EH (cell line): ENCODE data around the gene MGRN1.
A peak's percentile ranks its signal among the peaks of the same experiment; 100 is the strongest.

Source experiments
- DNase-seq: peaks from one replicate; pipeline ENCODE4 v3.0.0-alpha.2; 2015; ENCODE audit warnings: low read depth

The MGRN1 gene

DNA sequence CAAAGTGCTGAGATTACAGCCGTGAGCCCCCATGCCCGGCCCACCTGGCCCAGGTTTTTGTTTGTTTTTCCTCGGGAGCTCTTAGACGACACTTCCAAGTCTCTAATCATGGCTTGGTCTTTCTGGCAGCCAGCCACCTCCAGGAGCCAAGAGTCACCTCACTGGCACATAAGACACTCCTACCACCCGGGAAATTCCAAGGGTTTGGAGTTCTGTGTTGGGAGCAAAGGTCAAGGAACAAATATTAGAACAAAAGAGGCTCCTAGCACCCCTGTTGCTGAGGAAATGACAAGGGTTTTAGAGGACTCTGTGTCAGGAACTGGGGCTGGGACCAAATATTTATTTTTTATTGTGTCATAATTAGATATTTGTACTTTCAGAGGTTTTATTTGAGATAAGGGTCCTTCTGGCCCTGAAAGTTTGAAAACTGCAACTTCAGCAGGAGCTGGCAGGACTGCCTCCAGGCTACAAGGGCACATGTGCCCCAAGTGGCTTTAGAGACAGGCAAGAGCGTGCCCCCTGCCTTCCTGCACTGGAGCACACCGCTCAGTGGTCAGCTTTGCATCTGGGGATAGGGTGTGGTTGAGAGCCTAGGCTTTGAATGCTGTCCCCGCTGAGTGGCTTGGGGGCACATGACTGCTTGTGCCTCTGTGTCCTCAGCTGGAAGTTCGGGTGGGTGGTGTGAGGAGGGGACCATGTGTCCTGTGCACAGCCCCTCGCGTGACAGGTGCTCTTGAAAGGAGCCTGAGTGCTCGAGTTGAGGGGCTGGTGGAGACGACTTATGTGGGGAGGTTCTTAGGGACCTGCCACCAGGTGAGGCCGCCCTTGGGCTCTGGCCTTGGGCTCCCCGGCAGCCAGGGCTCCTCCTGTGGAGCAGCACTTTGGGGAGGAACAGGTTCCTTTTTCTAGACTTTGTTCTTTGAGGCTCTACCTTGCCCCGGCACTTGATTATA lies 29.7 kb downstream of the MGRN1 start:
- no peak for DNase-seq

DNA sequence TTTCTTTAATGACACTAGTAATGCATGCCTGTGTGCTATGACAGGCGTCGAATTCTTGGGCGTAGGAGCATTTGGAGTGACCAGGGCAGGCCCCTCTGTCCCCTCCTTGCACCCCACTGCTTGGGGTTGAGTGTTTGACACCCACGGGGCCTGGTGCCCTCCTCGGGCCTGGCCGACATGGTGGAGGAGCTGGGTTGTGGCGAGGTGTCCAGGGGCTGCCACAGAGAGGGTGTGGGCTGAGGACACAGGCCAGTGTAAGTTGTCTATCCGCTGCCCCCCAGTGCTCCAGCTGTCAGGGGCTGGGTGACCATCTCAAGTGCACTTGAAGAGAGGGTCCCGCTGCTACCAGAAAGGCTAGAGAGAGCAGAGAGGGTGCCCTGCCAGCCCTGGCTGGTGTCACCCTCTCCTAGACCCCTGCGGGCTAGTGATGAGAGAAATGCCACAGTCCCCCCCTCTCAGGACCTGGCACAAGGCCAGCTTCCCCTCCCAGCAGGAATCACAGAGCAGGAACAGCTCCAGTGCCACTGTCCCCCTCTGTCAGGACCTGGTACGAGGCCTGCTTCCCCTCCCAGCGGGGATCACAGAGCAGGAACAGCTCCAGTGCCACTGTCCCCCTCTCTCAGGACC lies 30.5 kb downstream of the MGRN1 start:
- DNase-seq: no peak

GRCh38 chr16:4655801-4656200 lies 31.2 kb downstream of the MGRN1 start:
- DNase-seq: no peak

- DNase-seq: no peak
Measured at GRCh38 chr16:4656221-4656620, 31.6 kb downstream of the MGRN1 start.

GRCh38 chr16:4656695-4657686 lies 32.4 kb downstream of the MGRN1 start:
- no peak for DNase-seq

- no peak for DNase-seq
Measured at GRCh38 chr16:4659363-4660353, 35.0 kb downstream of the MGRN1 start.

DNA sequence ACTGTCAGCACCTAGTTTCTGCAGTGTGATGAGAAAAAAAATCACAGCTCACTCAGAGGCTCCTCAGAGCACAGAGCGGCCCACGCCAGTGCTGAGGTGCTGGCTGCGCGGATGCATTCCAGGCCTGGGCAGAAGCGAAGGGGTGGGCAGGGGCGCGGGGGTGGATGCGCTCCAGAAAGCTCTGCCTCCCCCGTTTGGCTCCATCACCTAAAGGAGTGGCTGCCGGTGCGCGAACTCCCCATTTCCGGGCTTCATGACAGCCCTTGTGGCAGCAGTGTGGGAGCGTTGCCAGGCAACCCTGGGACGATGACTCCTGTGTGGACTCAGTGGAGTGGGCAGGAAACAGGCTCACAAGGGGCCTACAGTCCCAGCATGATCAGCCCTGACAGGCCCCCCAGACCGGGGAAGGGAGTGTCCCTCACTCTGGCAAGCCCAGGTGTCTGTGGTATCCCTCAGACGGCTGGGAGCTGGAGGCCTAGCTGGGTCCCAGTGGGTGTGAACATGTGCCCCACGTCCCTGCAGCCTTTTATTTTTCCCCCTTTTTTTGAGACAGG lies 35.9 kb downstream of the MGRN1 start:
- peak; percentile 50 for DNase-seq

GRCh38 chr16:4661661-4662060 lies 37.0 kb downstream of the MGRN1 start:
- DNase-seq: no peak

DNA sequence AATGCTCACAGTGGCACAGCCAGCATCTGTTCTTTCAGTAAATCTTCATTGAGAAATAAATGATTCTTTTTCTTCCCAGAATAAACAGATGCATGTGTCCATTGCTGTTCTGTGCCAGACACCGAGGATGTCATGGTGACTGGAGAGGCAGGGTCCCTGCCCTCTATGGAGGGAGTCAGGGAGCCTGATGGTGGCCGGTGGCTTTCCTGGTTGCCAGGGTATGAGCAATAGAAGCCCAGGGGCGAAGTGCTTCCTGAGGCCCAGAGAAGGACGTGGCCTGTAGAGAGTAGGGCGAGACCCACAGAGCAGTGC lies 38.8 kb downstream of the MGRN1 start:
- DNase-seq: peak; percentile 5

DNA sequence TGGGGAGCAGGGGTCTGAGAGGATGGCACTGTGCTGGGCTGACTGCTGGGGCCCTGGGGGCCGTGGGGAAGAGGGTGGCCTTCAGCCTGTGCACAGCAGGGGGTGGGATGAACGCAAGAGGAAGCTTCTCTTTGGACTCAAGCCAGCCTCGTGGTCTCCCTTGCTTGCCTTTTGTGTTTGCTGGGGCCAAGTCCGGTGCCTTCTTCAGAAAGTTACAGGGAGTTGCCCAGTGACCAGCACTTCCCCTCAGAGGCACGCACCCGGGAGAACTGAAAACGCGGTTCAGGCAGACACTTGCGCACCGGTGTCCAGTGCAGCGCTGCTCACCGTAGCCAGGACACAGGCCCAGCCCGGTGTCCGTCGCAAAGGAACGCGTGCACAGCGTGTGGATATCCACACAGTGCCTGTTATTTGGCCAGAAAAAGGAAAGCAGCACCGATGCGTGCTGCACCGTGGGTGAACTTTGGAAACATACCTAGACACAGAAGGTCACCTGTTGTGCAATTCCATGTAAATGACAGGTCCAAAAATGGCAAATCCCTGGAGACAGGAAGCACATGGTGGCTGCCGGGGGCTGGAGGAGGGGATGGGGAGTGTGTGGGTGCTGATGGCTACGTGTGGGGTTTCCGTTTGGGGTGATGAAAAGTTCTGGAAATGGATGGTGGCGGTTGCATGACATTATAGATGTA lies 39.3 kb downstream of the MGRN1 start:
- DNase-seq: peak; percentile 15

DNA sequence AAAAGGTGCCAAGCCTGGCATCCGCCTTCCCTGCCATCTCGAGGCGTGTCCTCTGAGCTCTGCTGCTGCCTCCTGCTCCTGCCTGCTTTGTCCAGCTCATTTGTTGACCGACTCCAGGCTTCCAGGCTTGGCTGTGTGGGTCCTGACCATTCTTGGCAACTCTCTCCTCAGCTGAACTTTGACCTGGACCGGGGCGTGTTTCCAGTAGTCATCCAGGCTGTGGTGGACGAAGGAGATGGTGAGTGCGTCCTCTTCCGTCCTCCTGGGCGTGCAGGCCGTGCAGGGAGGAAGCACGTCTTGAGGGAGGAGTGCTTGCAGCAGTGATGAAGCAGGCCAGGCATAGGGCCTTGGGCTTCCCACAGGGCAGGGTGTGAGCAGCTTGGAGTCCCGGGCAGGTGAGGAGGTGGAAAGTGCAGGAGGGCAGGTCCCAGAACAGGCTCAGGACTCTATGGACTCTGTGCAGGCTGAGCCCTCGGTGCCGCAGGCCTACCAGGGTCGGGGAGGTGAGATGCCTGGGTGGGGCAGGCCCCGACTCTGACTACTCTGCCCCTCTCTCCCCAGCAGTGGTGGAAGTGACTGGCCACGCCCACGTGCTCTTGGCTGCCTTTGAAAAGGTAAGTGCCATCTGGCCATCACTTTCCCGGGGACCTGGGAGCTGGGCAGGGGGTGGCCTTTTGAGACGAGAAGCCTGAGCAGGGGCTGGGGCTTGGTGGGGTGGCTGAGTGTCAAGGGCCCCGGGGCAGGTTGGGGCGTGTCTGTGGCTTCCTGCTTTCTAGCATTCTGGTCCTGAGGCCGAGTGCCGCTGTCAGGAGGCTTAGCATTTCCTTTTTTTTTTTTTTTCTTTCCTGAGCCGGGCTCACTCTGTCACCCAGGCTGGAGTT lies 40.2 kb downstream of the MGRN1 start:
- no peak for DNase-seq

- DNase-seq: no peak
Measured at GRCh38 chr16:4666537-4667202, 42.0 kb downstream of the MGRN1 start.

DNA sequence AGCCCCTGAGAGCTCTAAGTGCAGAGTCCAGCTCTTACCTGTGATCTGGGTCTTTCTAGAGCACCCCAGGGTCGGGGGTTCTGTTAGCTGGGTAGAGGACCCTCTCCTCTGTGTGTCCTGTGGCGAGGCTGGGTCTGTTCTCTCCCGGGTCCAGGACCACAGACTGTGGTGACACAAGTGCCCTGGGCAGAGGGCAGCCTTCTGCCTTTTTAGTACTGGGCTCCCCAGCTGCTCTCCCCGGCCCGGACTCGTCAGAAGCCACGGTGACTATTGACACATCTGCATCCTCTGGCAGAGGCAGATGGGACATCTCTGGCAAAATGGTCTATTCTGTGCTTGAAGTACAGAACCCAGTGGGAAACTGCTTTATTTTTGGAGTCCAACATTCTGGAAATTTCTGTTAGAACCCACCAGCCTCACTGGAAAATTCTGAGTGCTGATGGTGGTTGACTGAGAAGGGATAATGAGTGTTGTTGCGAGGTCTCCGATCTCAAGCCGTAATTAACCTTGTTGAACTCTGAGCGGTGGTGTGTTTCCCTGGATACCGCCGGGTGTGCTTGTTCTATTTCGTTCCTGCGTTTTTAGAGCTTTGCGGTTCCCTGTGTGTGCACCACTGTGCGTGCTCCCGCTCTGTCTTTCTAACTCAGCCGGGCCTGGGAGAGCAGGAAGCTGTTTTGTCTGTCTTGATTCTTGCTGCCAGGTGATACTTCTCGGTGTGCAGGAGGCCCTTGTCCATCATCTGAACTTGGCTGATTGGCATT lies 42.8 kb downstream of the MGRN1 start:
- DNase-seq: no peak

DNA sequence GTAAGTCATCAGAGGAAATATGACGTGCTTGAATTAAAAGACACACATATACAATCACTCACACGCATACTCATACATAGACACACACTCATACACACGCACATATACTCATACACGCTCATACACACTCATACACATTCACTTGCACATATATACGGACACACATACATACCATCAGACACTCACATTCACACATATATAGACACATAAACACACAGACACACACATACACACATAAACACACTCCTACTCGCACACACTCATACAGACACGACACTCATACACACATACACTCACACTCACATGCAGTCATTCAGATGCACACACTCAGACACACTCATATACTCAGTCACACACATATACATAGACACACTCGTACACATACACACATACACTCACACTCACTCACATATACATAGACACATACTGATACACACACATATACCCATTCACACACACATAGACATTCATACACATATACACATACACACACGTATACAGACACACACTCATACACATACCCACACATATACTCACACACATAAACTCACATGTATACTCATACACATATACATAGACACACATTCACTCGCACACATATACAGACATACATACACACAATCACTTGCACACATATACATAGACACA lies 43.8 kb downstream of the MGRN1 start:
- no peak for DNase-seq

DNA sequence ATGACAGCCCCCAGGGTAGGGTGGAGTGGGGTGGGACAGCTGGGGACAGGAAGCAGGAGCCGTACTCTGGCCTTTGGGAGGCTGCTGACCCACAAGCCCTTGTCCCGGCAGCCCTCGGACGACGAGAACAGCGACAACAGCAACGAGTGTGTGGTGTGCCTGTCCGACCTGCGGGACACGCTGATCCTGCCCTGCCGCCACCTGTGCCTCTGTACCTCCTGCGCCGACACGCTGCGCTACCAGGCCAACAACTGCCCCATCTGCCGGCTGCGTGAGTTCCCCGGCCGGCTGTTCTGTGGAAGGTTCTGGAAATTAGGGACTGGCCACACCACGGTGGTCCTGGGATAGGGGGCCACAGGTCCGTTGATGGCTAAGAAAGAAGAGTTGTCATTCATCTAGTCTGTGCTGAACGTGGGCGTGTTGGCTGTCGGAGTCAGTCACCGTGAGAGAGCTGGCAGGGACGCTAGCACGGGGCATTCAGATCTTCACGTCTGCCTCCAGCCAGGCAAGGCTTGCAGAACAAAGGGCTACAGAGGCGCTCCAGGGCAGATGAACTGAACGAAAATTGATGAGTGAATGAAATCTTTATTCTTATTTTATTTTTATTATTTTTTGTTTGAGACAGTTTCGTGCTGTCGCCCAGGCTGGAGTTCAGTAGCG lies 48.9 kb downstream of the MGRN1 start:
- DNase-seq: no peak

DNA sequence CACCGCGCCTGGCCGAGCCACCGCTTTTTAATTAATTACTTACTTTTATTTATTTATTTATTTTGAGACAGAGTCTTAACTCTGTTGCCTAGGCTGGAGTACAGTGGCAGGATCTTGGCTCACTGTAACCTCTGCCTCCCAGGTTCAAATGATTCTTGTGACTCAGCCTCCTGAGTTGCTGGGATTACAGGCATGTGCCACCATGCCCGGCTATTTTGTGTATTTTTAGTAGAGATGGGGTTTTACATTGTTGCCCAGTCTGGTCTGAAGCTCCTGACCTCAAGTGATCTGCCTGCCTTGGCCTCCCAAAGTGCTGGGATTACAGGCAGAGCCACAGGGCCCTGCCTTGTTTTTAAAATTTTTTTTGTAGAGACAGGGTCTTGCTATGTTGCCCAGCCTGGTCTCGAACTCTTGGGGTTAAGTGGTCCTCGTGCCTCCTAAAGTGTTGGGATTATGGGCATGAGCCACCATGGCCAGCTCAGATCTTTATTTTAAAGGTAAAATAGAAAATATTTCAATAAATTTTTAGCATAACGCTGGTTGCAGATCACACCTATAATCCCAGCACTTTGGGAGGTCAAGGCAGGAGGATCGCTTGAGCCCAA lies 50.4 kb downstream of the MGRN1 start:
- no peak for DNase-seq
